ENCODE data around the gene DTX1.

The DTX1 gene

DNA sequence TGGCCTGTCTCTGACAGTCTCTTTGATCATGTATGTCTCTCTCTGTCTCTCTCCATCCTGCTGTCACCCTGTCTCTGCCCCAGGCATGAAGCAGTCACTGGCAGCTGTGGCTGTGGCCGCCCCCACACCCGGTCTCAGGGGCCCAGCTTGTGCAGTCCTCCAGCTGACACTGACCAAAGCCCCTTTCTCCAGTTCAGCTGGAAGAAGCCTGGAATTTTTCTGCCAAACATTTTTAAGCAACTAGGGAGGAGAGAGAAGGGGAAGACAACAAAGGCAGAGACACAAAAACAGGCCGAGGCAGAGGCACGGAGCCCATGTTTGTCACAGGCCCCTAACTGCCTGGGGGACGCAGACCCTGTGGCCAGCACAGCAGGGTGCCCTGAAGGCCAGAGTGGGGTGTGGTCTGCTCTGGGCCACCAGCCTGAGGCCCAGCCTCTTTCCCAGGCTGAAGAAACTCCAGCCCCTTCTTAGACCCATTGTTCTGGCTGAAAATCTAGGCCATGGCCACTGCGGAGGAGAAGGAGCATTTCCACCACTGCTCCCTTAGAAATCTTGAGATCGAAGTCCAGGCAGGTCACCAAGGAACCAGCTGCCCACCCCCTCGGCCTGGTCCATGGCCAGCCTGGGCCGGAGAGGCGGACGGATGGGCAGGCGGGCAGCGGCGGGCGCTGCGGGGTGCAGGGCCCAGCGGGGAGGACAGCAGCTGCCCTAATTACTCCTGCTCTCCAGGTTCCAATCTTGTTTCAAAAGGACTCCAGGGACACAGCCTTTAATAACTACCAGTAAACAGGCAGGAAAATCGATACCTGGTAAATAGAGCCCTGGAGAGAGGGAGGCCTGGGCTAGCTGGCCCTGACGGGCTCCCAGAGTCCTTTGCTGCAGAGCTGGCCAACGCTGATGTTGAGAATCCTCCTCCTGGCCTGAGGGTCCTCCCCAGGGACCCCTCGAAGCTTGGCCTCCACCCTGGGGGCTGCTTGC lies 14.9 kb downstream of the DTX1 start:
- no peak for DNase-seq

DNA sequence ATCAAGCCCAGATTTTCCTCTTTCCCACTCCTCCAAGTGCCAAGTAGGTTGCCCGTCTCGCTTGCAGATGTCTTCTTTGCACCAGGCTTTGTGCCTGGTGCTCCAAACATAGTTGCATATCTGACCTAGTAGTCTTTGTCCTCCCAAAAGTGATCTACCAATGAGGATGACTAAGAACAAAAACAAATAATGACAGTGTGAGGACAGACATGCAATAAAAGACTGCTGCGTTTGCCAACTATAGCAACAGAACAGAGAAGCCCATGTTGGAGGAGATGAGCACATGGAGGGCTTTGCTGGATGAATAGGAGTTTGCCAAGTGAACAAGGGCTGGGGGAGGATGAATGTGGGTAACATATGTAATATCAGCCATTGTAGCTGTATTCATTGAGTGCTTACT lies 15.6 kb downstream of the DTX1 start:
- DNase-seq, result no peak

DNA sequence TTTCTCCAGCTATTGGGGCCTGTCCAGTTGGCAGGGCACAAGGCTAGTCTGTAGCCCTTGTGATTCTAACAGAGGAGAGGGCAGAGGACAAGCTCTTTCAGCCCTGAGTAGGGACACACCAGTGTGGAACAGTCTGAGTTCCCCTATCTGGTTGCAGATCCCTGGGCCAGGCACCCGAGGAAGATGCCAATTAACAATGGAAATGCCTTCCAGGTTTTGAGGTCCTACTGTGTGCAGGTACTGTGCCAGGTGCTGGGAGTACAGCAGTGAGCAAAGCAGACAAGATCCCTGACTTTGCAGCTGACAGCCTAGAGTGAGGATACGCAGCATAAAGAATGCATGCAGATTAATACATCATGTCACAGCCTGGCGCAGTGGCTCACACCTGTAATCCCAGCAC lies 17.1 kb downstream of the DTX1 start:
- DNase-seq, result no peak

GRCh38 chr12:113075137-113075683 lies 18.7 kb downstream of the DTX1 start:
- DNase-seq, result no peak

DNA sequence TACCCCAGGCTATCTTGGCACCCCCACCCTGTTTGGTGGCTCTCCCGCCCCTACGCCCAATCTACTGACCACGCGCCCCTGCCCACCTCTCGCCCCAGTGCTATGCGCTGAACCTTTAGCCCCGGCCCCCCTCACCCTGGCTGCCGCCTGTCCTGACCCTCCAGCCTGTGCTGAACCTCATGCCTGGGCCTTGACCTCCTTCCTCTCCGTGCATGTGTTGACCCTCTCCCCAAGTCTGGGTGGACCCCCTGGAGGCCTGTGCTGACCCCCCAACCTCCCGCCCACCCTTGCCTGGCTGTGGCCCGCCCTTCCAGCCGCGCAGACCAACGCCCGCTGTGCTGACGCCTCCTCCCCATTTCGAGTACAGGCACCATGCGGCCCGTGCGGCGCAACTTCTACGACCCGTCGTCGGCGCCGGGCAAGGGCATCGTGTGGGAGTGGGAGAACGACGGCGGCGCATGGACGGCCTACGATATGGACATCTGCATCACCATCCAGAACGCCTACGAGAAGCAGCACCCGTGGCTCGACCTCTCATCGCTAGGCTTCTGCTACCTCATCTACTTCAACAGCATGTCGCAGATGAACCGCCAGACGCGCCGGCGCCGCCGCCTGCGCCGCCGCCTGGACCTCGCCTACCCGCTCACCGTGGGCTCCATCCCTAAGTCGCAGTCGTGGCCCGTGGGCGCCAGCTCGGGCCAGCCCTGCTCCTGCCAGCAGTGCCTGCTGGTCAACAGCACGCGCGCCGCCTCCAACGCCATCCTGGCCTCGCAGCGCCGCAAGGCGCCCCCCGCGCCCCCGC lies 20.7 kb downstream of the DTX1 start:
- no peak for DNase-seq

- no peak for DNase-seq
Observed at GRCh38 chr12:113077859-113078255, 21.3 kb downstream of the DTX1 start.

DNA sequence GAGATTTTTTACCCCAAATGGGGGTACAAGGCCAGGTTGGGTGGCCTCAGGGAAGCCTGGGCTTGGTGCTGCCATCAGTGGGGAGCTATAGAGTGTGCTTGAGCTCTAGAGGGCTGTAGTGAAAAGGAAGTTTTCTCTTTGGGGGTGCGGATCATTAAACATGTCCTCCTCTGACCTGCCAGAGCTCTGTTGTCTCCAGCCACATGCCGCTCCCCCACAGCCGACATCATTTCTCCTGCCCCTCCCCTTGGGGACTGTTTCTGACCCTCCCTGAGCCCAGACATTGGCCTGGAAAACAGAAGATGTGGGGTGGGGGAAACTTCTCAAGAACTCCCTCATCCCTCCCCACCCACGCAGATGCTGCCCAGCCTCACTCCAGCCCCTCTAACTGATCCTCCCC lies 25.3 kb downstream of the DTX1 start:
- DNase-seq, result no peak

DNA sequence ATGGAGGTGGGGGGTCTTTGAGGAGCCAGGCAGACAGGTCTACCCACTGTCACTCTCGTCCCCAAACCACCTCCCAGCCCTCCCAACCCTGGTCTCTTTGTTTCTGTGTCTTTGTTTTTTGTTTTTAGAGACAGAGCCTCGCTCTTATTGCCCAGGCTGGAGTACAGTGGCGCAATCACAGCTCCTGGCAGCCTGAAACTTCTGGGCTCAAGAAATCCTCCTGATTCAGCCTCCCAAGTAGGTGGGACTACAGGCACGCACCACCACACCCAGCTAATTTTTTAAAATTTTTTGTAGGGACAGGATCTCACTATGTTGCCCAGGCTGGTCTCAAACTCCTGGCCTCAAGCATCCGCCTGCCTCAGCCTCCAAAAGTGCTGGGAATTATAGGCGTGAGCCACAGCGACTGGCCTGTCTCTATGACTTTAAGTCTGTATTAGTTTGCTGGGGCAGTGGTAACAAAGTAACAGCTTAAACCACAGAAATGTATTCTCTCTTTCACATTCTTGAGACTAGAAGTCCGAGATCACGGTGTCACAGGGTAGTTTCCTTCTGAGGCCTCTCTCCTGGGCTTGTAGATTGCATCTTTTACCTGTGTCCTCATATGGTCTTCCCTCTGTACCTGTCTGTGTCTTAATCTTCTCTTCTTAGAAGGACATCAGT lies 26.1 kb downstream of the DTX1 start:
- no peak for DNase-seq

DNA sequence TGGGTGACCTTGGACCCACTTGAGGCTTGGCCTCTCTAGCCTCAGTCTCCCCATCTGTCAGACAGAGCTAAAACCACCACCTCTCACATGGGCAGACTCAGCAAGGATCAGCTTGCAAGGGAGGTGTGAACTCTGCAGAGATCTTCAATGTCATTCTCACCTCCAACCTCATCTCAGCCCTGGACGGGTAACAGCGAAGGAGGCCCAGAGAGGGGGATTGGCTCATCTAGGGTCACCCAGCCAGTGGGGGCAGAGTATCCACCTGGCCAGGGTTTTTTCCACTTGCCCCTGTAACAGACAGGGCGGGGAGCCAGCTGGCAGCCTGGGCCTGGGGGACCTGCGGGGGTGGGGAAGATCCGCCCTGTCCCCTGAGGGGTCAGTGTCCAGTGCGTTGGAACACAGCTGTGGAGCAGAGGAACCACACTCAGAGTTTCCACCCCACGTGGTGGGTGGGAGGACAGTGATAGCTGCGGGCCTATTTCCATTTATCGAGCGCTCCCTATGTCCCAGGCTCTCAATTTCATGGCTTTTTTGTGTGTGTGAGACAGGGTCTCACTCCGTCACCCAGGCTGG lies 27.4 kb downstream of the DTX1 start:
- DNase-seq, result no peak

DNA sequence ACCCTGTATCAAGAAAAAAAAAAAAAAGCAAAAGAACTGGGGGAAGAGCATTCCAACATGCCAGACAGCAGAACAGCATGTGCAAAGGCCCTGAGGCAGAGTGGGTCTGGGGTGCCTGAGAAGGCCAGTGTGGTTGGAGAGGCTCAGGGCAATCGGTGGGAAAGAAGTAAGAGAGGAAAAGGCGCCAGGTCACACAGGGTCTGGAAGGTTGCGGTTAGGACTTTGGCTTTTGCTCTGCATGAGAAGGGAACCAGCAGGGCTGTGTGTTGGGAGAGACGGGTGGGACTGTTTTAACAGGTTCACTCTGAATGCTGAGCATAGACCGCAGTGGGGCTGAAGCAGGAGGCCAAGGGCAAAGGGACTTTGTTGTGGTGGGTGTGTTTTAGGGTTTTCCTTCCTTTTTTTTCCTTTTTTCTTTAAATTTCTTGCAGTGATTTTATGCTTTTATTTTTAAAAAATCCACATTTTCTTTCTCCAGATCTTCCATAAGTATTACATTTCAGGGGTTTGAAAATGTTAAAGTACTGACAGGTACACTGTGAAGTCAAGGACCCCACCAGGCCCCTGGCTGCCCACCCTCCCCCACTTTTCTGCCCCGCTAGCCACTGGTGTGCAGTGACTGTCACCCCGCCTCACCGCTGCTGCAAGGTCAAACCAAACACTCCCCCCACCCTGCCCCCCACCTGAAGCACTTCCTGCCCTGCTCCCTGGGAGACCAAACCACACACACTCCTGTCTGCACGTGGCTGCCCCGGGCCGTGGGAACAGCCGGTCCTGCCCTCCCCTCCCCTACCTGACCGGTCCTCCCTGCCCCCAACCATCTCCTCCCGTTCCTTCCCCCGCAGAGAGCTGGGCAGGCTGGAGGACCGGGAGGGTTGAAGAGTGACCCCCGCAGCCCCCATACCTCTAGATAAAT lies 30.0 kb downstream of the DTX1 start:
- no peak for DNase-seq

GRCh38 chr12:113087193-113087592 lies 30.7 kb downstream of the DTX1 start:
- no peak for DNase-seq

- DNase-seq, result no peak
Observed at GRCh38 chr12:113088037-113088436, 31.5 kb downstream of the DTX1 start.

DNA sequence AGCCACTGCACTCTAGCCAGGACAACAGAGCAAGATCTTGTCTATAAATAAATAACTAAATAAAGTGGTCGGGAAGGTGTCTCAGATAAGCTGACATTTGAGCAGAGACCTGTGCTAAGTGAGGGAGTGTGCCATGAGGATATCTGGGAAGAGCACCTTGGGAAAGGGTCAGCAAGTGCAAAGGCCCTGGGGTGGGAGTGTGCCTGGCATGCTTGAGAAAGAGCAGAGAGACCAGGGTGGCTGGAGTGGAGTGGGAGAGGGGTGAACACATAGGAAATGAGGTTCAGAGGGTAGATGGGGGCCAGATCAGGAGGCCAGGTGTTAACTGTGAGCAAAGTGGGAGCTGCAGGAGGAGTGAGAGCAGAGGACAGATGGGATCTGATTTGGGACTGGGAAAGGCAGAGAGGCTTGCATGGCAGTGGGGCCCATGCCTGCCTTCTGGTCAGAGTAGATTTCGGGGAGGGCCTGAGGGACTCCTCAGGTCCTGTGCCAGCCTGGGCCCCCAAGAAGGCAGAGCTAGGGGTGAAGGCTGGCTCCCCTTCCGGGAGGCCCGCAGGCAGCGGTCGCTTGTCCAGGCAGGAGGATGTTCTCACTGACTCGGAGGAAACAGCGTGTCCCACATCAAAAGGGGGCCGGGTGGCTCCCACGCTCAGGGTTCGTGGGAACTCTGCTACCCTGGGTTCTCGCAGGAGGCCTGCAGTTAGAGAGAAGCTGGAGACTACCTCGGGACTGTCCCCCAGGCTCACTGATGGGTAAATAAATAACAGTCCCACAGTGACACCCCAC lies 32.6 kb downstream of the DTX1 start:
- no peak for DNase-seq

- no peak for DNase-seq
Observed at GRCh38 chr12:113089839-113090238, 33.3 kb downstream of the DTX1 start.

GRCh38 chr12:113090740-113091139 lies 34.2 kb downstream of the DTX1 start:
- no peak for DNase-seq

DNA sequence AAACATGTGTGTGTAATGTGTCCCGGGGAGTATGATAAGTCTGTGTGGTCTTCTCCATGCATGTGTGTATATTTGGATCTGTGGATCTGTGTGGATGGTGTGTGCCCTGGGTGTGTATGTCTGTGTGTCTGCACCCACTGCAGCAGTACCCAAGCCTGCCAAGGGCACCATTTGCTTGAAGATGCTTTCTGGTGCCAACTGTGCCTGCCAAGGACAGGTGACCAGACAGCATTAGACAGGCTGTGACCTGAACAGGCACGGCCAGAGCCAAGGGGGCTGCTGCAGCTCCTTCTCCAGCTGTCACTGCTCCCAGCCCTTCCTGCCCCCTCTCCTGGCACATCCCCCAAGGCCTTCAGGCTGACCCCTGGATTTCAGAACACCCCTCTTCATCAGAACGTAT lies 35.0 kb downstream of the DTX1 start:
- DNase-seq, result no peak

GRCh38 chr12:113092607-113093408 lies 36.3 kb downstream of the DTX1 start:
- DNase-seq, result peak; percentile 71

DNA sequence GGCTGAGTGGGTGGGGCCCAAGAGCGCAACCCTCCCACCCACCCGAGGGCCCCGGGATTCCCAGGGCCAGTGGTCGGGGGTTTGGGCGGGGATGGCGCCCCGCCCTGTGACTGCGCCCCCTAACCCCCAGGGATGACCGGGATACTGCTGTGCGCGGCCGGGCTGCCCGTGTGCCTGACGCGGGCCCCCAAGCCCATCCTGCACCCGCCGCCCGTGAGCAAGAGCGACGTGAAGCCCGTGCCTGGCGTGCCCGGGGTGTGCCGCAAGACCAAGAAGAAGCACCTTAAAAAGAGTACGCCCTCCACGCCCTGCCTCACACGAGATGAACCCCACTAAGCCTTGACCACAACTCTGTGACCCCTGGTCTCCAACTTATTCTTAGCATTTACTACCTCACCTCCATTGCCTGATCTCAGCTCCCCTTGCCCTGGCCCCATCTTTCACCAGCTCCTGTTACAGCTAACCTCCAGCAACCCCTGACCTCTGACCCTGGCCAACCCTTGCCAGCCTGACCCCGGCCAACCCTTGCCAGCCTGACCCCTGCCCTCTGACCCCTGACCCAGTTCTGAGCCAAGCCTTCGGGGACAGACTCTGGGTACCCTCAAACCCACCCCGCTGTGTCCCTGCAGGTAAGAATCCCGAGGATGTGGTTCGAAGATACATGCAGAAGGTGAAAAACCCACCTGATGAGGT lies 37.0 kb downstream of the DTX1 start:
- no peak for DNase-seq

DNA sequence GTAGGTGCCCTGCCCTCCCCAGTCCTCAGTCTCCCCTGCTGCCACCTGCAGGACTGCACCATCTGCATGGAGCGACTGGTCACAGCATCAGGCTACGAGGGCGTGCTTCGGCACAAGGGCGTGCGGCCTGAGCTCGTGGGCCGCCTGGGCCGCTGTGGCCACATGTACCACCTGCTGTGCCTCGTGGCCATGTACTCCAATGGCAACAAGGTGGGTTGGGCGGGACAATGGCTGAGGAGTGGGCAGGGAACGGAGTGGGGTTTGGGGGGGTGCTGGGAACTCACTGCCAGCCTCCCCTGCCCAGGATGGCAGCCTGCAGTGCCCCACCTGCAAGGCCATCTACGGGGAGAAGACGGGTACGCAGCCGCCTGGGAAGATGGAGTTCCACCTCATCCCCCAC lies 38.2 kb downstream of the DTX1 start:
- no peak for DNase-seq

Data from 8988T (cell line).